HG03108 (cell line): ENCODE data around the gene FAM20C.

Experiments used
- ATAC-seq: cut with Tn5 transposase; IDR thresholded peaks from one replicate; pipeline ENCODE4 v1.9.1; 2021; ENCODE audit warnings: moderate library complexity; ENCODE audit not compliant: unreplicated experiment

Gene FAM20C

DNA sequence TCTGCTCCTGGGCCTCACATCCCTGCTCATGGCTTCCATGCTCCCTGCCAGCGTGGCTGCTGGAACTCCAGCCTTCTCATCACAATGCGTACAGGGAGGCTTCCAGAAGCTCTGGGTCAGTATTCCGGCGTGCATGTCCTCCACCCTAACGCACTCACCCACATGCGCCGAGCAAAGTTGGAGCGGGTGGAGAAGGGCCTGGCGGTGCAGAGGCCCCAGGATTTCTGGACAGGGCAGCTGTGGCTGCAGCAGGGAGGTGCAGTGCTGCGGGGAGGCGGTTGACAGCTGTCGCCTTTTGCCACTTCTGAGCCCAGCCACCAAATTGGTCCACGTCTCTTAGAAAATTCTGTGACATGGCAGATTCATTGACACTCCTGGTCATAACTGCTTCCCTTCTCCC lies 33.6 kb upstream of the FAM20C start:
- ATAC-seq = no peak

DNA sequence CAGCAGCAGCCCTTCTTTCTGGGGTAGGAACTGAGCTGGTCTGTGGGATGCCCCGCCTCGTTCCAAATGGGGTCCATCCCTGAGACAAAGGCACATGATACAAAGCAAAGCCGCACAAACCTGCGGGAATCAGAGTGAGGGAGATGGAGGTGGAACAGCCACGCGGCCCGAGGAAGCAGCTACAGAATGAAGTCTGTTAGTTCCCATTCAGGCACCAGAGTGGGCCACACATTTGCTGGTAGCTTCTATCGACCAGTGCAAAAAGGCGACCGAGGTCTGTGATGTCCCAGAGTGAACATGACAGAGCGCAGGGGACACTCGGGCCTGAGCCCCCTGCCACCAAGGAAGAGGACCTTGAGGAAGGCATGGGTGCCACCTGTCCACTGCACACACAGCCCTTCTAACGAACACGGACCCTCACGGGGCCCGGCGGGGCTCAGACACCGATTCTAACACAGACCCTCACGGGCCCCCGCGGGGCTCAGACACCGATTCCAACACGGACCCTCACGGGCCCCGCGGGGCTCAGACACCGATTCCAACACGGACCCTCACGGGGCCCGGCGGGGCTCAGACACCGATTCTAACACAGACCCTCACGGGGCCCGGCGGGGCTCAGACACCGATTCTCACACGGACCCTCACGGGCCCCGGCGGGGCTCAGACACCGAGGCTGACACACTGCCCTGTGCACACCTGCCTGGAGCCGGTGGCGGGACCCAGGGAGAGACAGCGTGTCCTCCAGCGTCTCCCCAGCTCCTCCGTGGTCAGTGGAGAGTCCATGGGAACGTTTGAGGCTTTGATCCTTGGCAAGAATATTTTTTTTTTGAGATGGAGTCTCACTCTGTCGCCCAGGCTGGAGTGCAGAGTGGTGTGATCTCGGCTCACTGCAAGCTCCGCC lies 32.8 kb upstream of the FAM20C start:
- ATAC-seq = no peak

DNA sequence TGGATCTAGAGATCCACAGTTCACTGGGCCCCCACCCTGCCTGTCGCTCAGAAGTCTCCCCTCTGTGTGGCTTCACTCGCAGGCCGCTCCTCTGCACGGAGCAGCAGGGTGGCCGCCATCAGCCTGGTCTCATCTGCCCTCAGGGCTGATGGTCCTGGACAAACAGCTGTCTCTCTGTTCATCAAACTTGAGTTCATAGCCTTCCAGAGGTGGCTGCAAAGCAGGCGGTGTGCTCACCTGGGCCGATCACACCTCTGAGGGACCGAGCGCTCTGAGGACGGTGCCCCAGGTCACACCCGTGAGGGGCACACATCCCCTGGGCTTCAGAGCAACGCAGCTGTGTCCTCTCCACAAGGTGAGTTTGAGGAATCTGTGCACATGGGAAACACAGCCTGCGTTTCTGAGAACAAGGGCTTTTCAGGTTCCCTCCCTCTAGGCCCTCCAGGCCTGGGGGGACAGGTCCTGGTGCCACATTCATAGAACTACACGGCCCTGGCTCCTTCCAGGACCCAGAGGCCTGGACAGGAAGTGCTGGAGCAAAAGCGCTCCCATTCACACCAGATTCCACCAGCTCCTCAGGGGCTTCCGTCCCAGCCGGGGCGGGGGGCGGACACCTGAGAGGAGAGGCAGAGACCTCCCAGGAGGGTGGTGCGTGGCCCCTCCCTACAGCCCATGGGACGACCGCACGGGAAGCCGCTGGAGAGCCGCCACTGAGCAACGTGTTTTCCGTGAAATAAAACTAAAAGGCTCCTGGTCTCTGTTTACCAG lies 31.2 kb upstream of the FAM20C start:
- no peak for ATAC-seq

DNA sequence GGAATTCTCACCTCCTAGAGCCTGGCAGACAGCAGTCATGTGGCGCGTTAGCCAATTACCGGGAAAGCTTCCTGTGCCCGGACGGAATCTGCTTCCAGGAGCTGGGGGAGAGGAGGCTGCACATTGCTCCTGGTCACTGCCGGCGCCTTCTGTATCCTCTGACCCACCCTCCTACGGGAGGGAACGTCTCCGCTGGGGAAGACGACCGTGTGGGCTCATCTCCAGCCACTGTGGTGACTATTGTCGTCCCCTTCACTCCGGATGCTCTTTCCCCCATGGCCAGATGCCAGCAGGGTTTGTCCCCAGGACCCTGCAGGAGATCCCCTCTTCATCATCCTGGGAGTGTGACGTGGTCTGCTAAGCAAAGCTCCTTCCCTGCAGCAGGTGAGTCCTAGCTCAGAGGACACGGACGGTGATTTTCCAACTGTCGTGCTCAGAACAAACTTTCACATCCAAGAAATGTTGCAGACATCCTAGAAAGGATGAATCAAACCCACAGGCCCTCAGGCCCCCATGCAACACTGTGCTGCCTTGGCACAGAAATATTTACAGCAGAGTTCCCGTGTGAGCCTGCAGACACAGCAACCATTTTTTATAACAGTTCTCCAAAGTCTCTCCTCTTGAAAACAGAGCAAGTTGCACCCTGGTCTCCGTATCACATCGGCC lies 29.6 kb upstream of the FAM20C start:
- no peak for ATAC-seq

DNA sequence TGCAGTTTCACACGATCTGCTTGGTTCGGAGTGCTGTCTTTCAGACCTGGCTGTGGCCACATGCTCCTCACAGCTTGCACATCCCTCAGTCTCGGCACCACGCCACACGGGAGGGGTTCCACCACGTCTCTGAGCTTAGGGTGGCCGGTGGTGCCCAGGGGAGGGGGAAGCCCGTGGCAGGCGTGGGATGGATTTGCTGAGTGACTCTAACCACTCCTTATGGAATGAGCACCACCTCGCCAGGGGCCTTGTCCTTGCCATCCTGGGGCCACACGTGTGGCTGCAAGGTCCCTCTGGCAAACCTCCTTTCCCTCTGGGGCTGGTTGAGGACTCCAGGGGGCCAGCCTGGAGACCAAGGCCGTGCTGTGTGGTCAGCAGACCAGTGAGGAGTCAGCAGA lies 29.1 kb upstream of the FAM20C start:
- no peak for ATAC-seq

DNA sequence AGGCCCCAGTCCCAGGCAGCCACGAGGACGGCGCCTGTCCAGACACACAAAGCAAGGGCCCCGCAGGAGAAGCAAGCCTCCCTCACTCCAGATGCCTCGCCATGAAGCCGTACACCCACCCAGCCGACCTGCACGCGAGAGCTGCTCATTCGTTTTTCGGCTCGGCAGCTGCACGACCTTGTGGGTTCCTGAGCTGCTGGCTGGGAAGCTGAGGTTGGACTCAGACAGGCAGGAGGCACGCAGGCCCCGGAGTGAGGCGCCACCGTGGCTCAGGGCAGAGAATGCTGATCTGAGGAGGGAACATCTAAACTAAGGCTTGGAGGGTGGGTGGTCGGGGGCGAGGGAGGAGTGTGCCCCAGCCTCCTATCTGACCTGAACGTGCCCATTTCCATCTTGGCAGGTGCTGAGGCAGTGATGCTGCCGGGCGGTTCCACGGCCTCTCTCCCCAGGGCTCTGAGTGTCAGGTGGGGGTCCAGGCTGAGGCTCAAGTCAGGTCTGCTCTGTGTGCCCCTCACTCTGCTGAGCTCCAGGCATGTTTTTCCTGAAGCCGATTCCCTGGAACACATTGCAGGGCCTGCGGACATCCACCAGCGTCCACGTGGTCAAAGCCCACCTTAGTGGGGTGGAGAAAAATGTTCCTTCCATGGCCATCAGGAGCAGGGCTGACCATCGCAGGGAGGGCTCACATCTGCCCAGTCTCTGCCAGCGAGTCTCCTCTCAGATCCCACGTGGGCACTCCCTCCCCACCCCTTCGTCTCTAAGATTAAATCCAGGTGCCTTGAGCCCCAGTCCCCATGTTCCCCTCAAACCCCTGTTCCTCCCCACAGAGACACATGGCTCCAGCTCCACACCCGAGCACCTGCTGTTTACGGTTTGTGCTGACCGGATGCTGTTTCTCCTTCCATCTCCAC lies 28.1 kb upstream of the FAM20C start:
- ATAC-seq = no peak

DNA sequence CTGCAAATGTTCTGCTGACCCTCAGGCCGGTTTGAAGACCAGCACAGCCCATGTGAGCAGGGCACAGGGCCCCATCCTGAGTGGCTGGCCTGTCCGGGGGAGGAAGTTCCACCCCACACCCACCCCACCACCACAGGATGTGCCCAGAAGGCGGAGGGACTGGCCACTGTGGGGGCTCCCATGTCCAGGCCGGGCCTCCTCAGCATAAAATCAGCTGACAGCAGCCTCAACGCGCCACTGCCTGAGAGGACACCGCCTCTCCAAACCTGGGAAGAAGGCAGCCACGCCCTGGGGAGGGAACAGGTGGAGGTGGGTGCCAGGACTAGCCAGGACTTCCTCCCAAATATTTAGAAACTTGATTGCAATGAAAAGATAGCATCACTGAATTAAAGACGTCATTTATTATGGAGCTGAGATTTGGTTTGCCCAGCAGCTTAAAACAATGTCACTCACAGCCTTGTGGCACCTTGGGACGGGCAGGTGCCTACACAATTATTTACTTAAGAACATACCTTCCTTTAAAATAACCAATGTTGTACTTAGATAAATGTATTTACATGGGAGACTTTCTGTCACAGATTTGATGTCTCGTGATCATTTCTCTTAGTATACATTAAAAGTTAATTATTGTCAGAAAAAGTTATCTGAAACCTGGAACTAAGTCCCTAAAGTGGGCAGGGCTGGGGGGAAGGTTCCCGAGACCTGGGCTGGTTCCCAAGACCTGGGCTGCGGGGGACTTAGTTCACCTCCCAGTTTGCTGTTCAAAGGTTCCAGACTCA lies 27.3 kb upstream of the FAM20C start:
- ATAC-seq = no peak

DNA sequence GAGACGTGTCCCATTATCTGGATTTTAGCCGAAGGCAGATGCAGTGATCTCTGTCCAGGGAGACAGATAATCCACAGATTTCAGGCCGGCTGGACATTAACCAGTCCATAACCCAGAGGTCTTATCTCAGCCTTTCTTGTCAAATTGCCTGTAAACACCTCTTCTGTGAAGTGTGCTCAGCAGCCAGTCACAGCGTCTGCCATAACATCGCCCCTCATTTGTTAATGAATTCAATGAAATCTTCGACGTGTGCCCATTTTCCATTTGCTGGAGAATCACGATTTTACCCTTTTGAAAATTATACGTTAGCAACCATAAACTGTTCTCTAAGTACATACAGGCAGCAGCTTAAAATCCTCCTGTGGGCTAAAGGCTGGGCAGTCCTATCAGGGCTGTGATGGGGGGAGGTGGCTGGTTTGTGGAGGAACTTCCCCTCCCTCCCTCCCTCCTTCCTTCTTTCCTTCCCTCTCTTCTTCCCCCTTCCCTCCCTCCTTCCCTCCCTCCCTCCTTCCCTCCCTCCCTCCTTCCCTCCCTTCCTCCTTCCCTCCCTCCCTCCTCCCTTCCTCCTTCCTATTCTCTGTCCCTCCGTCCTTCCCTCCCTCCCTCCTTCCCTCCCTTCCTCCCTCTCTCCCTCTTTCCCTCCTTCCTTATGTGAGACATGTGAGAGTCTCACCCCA lies 26.6 kb upstream of the FAM20C start:
- no peak for ATAC-seq

DNA sequence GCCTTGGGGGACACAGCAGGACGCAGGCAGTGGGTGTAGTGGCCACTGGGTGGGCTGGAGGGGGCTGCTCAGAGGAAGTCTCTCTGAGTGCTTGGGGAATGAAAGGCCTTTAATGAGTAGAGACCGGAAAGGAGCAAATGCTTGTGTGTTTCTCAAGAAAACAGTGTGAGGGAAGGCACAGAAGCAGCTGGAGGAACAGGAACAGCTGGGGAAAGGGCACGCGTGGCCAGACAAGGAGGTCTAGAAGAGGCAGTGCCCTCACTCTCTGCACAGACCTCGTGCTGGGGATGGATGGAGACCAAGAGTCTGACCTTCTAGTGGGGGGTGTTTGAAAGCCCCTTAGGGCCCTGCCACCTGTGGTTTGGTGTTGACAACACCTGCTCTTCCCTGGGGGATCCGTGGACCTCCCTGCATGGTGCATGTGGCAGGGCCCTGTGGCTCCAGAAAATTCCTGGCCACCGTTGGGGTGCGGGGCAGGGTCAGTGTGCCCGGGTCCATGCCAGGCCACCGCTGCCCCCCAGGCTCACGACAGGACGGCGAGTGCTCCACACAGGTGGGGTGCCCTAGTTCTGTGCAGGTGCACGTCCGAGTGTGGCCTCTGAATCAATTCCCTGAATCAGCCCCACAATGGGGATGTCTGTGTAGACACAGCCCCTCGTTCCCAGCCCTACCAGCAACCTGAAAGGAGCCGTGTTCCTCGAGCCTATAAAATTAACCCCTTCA lies 25.9 kb upstream of the FAM20C start:
- ATAC-seq = no peak

DNA sequence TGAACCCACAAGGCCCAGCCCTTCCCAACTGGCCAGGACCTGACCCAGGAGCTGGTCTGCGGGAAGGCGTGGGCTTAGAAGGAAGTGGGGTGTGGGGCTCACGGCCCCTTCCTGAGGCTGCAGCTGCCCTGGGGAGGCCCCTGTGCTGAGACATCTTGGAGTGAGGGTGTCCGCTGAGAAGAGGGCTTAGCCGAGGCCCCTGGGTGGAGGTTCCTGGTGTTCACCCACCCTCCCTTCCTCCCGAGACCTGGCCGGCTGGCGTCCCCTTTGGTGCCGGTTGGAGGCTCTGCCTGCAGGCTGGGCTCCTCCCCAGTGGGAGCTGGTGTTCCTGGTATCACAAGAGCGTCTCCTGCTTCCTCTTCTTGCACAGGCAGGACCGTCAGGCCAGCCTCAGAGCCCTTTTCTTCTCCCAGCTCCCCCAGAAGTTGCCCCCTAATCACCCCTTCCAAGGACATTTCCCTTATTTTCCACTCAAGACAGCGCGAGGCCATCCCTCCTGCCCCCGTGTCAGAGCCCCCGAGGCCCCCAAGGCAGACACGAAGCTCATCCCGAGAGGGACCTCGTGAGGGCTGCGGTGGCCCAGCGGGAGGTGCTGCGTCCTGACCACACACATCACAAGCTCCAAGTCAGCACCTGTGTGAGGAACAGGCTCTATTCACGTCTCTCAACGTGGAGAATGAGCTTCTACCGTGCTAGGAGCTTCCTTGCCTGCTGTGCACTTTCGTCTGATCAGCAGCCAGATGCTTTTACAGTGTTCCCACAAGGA lies 25.1 kb upstream of the FAM20C start:
- no peak for ATAC-seq

DNA sequence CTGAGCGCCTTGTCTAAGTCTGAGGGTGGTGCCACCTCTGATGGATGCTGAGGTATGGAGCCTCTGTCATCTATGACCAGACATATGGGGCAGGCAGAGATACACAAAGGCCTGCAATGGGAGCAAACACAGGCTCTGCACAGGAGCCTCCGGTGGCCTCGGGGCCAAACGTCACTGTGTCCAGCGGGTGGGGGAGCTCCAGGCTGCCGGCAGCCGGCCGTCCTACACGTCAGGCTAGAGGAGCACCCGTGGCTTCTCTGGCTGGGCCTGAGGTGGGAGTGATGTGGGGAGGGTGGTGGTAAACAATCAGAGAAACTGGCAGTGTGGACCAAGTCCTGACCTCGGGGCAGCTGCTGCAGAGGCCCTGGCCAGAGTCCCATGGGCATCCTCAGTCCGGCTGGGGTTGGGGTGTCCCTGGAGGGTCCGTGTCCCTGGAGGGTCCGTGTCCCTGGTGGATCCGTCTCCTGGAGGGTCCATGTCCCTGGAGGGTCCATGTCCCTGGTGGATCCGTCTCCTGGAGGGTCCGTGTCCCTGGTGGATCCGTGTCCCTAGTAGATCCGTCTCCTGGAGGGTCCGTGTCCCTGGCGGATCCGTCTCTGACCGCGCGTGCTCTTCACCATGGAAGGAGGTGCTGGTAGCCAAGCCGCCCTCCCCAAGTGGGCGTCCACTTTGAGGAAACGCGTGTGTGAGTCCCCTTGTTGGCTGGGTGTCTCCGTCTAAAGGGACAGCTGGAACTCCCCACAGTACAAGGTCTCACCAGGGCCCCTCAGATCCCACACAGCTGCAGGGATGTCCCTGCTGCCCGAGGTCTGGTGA lies 24.2 kb upstream of the FAM20C start:
- no peak for ATAC-seq

DNA sequence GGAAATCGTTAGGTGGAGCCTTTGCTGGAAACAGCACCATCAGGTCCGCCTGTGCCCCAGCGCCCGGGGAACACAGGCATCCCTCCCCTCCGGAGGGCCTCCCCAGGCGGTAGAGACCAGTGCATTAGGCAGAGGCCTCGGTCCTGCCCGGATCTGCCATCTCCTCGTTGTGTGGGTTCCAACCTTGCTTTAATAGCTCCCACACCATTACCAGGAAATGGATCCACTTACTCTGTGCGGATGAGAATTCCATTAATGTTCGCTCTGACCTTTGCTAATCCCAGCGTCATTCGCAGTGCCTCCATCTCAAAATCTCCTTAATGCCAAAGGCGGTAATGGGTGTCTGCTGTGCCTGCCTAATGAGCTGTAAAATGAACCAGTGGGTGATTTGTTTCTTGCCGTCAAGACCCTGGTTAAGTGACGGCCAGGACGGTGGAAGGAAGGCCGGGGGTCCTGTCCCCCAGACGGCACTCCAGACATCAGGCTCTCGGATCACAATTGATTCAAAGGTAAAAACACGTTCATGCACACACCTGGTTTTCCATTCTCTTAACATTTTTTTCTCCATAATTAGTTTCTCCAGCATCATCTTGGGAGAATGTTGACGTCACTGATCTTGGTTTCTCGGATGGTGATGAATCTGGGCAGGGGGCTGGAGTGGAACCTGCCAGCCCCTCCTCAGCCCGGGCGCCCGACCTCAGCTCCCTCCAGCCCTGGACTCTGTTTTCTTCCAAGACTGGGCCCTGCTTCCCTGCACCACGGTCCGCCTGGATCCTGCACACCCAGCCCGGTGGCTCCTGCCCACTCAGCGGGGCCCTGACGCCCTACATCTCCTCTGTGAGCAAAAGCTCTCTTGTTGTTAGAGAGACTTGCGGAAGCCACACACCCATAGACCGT lies 22.8 kb upstream of the FAM20C start:
- no peak for ATAC-seq

DNA sequence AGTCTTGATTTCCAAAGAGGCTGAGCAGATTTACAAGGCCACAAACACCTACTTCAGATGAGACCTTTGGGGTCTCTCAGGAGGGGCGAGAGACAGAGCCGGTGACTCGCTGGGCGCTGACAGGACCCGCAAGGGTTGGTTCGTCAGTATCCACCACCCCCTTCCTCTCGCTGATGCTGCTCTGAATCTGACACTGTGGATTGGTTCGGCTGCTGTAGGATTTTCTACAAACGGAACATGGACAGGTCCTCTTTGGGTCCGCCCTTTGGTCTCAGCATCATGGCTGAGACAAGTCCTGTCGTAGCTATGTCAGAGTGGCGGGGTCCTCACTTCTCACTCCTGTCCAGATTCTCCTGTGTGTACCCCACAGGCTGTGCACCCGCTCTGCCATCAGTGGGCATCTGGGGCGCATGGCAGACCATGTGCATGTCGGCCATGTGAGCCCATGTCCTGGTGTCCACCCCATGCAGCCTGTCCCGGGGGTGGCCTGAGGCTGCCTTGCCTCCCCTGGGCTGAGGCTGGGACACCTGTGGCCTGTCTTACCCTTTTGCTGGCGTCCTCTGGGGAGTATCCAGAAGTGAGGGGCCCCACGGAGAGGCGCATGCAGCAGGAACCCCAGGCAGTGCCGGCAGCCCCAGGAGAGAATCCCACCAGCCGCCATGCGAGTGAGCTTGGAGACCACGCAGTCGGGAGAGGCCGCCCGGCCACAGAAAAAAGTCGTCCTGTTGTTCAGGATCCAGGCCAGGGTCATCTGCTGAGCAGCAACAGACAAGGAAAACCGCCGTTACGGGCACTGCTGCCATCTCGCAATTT lies 21.6 kb upstream of the FAM20C start:
- ATAC-seq = no peak

DNA sequence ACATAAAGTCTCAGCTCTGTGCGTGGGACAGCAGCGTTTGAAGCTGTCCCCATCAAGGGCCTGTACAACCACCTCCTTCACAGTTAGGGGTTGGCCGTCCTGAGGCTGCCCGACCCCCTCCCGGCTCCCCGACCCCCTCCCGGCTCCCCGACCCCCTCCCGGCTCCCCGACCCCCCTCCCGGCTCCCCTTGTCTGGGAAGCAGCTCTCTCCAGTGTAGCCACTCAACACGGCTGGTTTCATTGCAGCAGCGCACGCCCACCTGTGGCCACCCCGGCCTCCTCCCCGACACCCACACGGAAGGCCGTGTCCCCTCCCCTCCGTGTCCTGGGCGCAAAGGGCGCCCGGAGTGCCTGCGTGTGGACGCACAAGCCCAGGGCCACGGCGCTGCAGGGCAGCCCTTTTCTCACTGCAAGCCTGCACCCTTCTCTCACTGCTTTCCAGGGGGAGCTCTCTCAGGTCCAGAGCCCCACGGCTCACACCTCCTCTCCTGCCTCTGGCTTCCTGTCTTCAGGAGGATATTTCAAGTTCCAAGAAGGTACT lies 20.9 kb upstream of the FAM20C start:
- ATAC-seq = no peak

DNA sequence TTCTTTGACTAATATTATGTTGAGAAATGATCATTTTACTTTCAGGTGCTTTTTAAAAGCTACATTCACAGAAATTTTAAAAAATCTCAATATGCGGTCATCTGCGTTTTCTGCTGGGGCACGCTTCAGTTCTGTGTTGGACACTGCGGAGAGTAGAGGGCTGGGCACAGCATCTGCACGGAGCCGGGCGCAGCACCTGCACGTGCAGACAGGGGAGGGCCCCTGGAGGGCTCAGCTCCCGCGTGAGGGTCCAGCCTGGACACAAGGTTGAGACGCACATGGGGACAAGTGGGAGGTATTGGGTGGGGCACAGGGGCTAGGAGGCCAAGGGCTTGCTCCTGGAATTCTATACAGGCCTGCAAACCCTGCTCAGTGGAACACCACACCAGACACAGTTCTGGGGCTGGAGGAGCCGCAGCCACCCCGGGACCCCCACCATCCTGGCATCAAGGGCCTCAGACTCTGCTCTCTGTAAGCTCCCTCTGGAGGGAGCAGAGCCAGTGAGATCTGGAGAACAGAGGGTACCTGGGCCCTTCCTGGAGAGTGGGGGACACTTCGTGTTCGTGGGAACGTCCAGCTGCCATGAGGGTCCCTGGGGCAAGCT lies 20.4 kb upstream of the FAM20C start:
- no peak for ATAC-seq
